ENCODE measurements around the gene ADAT1. TPM values are rescaled to one million over a fixed set of nuclear protein-coding genes. Genes with fewer than 3 reads are reported as not detected.

ADAT1 gene
- total and polyA plus RNA-seq, 10 of the 15 experiments (the other 5 are each of a cell fraction or from before 2014, with no cell fraction given), result 26.2 to 77.4 (median 55.8) TPM

- TF ChIP-seq RB1 (IDR thresholded peaks at IDR 0.05; ENCODE audit: borderline replicate concordance) (0 out of 2 replicates have a peak, but pooled peaks have one; percentile 8), SREBF1 (IDR thresholded peaks at IDR 0.05; ENCODE audit: low read length) (no peak), MAX (IDR thresholded peaks at IDR 0.05; ENCODE audit: low read depth, low read length) (no peak; the same call in 1 of the 2 replicates), POLR2AphosphoS2 (IDR thresholded peaks at IDR 0.05; ENCODE audit: low read depth, low read length) (no peak), CBX5 (IDR thresholded peaks at IDR 0.05; ENCODE audit: low read depth) (no peak), CEBPB (IDR thresholded peaks at IDR 0.05; ENCODE audit: borderline replicate concordance in 1 of 2, low read depth in 2 of 2, low read length in 2 of 2) (no peak), ZNF274 (IDR thresholded peaks at IDR 0.05; ENCODE audit: insufficient read depth, insufficient read length) (no peak), ZBTB4 (CRISPR knock-in tag; IDR thresholded peaks at IDR 0.05) (no peak), MYC (IDR thresholded peaks at IDR 0.05; ENCODE audit: insufficient read depth, insufficient read length, insufficient replicate concordance, low read length, severe bottlenecking) (peak; percentile 47), ETV6 (conservative IDR thresholded peaks at IDR 0.05 in 1 of 2, IDR thresholded peaks at IDR 0.05 in 1 of 2; ENCODE audit: borderline replicate concordance in 1 of 2, low read depth in 1 of 2) (no peak), NFIC (IDR thresholded peaks at IDR 0.05; ENCODE audit: low read depth, low read length) (no peak), RUNX3 (IDR thresholded peaks at IDR 0.05; ENCODE audit: low read length) (no peak), BMI1 (IDR thresholded peaks at IDR 0.05; ENCODE audit: borderline replicate concordance) (no peak), DPF2 (IDR thresholded peaks at IDR 0.05) (0 out of 2 replicates have a peak, but pooled peaks have one; percentile 2), CREM (IDR thresholded peaks at IDR 0.05; ENCODE audit: low read depth) (no peak), ZBTB11 (CRISPR knock-in tag; IDR thresholded peaks at IDR 0.05) (no peak), CHD2 (IDR thresholded peaks at IDR 0.05; ENCODE audit: borderline replicate concordance, low read depth, low read length) (0 out of 2 replicates have a peak, but pooled peaks have one; percentile 11), PKNOX1 (IDR thresholded peaks at IDR 0.05) (peak; percentile 35; the same call in 1 of the 2 replicates), MLLT1 (IDR thresholded peaks at IDR 0.05) (0 out of 2 replicates have a peak, but pooled peaks have one; percentile 38)
Measured at GRCh38 chr16:75648265-75649076, 25.4 kb upstream of the ADAT1 start (continued).

Measured in GM12878 (cell line).